GM12892 (cell line): ENCODE results near the gene SUCO.

Source experiments
- DNase-seq: peaks from one replicate; pipeline ENCODE4 v3.0.0; 2011; ENCODE audit not compliant: insufficient read length
- FAIRE-seq: peaks from 2 replicates; lab custom pipeline; 2011; peaks lifted over from hg19 to GRCh38; lab: Jason Lieb, UNC
- POLR2A ChIP-seq: IDR thresholded peaks from 2 replicates; pipeline ENCODE4 v1.6.1; 2011; ENCODE audit warnings: low read depth, low read length, control low read depth
- POLR2AphosphoS5 ChIP-seq: IDR thresholded peaks from 2 replicates; pipeline ENCODE4 v1.6.1; 2011; ENCODE audit warnings: low read depth, low read length, control low read depth
- TAF1 ChIP-seq: IDR thresholded peaks from 2 replicates; pipeline ENCODE4 v1.6.1; 2011; ENCODE audit warnings: low read depth, mild to moderate bottlenecking, control low read depth, low read length, borderline replicate concordance

The SUCO gene

DNA sequence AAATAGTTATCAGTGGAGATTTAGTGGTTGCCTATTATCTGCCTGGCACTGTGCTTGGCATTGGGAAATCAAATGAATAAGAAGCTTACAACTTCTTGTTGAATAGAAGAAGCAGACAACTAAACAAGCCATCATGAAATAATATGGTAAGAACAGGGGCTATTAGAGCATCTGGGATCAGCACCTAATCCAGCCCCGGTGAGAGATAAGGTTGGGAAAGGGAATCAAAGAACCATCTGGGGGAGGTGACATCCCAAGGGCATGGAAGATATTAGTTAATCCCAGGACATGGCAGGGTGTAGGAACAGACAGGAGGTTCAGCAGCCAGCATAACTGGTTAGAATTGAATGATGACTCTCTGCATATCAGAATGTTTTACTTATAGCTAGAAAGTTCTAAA lies 36.3 kb upstream of the SUCO start:
- DNase-seq (no peak), FAIRE-seq (no peak)
- TF ChIP-seq POLR2A, result no peak

- FAIRE-seq (no peak), DNase-seq (no peak)
- TF ChIP-seq POLR2AphosphoS5, result no peak
- no peak for TF ChIP-seq POLR2A
- no peak for TF ChIP-seq TAF1
Measured at GRCh38 chr1:172497230-172497629, 35.7 kb upstream of the SUCO start.

DNA sequence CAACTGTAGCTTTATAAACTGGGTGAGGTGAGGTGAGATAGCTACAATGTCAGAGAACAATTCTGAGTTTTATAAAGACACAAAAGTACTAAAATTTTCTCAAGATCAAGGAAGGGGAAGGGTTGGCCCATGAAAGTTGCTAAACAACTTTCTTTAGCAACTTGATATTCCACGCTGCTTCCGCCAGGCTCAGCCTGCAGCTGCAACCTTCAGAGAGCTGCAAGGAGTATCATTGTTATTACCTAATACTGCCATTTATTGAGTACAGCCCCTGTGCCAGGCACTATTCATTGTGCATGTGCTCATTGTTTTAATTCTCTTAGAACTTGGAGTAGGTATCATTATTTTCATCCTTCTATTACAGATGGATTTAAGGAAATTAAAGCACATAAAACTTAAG lies 34.1 kb upstream of the SUCO start:
- DNase-seq (no peak), FAIRE-seq (no peak)
- TF ChIP-seq POLR2A (no peak), TAF1 (no peak)

DNA sequence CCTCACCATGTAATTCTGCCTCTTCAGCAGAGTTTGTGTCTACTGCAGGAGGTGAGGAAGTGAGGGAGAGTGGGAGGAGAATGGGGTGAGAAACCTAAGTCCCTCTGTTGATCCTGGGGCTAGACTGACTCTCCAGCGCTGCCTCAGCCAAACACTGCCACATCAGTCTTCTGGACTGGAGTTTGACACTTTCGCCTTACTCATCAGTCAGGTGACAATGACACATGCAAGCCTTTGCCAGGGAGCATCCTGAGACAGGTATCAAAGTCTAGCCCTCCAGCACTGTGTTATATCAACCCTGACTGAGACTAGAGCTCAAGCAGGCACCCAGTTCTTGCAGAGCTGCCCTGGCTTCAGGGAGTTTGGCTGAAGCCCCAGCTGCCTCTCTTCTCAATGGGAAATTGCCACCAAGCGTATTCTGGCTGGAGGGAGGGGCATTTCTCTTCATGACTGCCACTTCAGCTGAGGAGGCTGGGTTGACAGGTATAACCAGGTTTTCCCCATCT lies 33.3 kb upstream of the SUCO start:
- DNase-seq, result no peak
- no peak for FAIRE-seq

GRCh38 chr1:172500207-172500606 lies 32.7 kb upstream of the SUCO start:
- DNase-seq (no peak), FAIRE-seq (no peak)
- no peak for TF ChIP-seq POLR2AphosphoS5
- no peak for TF ChIP-seq TAF1
- TF ChIP-seq POLR2A, result no peak

More for the DNA sequence above, 33.3 kb upstream of the SUCO start:
- TF ChIP-seq POLR2A (no peak), POLR2AphosphoS5 (no peak), TAF1 (no peak)

GRCh38 chr1:172507741-172508140 lies 25.2 kb upstream of the SUCO start:
- FAIRE-seq (peak; percentile 5), DNase-seq (no peak)
- TF ChIP-seq POLR2AphosphoS5 (no peak), POLR2A (no peak), TAF1 (no peak)

DNA sequence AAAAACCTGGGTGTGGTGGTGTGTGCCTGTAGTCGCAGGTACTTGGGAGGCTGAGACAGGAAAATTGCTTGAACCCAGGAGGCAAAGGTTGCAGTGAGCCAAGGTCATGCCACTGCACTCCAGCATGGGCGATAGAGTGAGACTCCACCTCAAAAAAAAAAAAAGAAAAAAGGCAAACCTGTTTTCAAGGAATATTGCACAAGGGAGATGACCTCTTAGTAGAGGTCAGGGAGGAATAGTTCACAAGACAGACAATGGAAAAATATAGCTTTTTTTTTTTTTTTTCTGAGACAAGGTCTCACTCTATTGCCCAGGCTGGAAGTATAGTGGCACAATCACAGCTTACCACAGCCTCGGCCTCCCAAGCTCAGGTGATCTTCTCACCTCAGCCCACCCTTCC lies 22.5 kb upstream of the SUCO start:
- TF ChIP-seq TAF1 (no peak), POLR2AphosphoS5 (no peak), POLR2A (no peak)
- DNase-seq (no peak), FAIRE-seq (no peak)

GRCh38 chr1:172512591-172512990 lies 20.4 kb upstream of the SUCO start:
- TF ChIP-seq POLR2A (no peak), POLR2AphosphoS5 (no peak), TAF1 (no peak)
- no peak for DNase-seq
- no peak for FAIRE-seq

DNA sequence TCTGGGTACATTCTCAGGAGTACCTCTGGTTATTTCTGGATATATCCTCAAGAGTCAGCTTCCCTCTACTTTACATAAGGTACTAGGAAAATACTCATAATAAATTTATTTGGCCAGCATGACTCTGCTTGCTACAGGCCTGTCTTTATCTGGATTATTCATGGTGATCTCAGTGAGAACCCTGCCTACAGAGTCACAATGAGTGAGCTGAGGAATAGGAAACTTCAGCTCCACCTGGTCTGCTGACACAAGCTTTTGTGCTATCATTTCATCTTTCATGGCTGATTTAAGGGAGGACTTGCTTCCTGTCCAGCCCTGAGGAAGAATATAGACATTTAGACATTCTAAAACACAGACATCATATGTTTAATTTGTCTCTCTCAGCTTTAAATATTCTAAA lies 19.5 kb upstream of the SUCO start:
- TF ChIP-seq POLR2AphosphoS5 (no peak), TAF1 (no peak), POLR2A (no peak)
- no peak for DNase-seq
- FAIRE-seq, result no peak

GRCh38 chr1:172514108-172514507 lies 18.8 kb upstream of the SUCO start:
- no peak for FAIRE-seq
- TF ChIP-seq POLR2AphosphoS5 (no peak), POLR2A (no peak), TAF1 (no peak)
- no peak for DNase-seq

- DNase-seq (no peak), FAIRE-seq (no peak)
- no peak for TF ChIP-seq POLR2A
Measured at GRCh38 chr1:172515436-172515835, 17.5 kb upstream of the SUCO start.

DNA sequence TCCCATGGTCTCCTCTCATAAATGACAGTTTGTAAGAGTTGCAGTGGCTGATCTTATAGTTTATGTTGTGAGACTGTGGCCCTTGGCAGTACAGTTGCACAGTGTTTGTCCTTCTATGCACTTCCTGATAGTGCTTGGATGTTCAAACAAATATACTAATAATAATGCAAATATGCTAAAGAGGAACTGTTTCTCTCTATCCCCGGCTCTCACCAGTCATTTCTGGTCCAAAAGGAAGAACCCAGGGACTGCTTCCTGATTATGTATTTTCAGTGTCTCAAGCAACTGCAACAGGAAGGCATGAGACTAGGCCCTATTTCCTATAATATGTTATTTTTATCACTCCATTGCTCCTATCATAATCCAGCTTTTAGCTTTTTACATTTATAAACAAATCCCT lies 17.0 kb upstream of the SUCO start:
- no peak for TF ChIP-seq POLR2A
- no peak for TF ChIP-seq POLR2AphosphoS5
- no peak for TF ChIP-seq TAF1
- DNase-seq (no peak), FAIRE-seq (no peak)

GRCh38 chr1:172517081-172517480 lies 15.9 kb upstream of the SUCO start:
- TF ChIP-seq TAF1 (no peak), POLR2A (no peak), POLR2AphosphoS5 (no peak)
- FAIRE-seq (no peak), DNase-seq (no peak)

DNA sequence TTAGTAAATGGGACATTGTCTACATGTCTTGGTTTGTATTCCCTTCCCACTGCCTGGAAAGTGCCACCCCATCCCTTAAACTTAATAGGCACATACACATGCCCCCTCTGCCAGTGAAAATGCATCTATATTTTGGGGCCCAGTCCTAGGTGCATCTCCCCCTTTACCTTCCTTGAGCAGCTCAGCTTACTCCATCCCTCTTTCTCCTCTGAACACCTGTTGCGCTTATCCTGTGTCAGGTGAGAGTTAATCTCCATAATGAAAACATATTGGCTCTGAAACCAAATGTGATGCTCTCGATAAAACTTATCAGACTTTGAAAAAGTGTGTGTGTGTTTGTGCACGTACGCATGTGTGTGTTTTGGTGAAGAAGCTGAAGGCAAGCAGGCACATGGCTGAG lies 15.4 kb upstream of the SUCO start:
- no peak for DNase-seq
- peak; percentile 27 for FAIRE-seq
- TF ChIP-seq POLR2AphosphoS5, result no peak
